ENCODE measurements around the gene TMEM123. TPM values are rescaled to one million over a fixed set of nuclear protein-coding genes. Genes with fewer than 3 reads are reported as not detected.

The TMEM123 gene
- total and polyA plus RNA-seq, 2 of the 13 experiments (the other 11 are each of a cell fraction or from before 2014, with no cell fraction given): 365 to 2,761 TPM

- TF ChIP-seq KDM5A (IDR thresholded peaks at IDR 0.05; ENCODE audit: borderline replicate concordance, low read length): no peak
- TF ChIP-seq ZNF354B (CRISPR knock-in tag; IDR thresholded peaks at IDR 0.05): no peak
- no peak for TF ChIP-seq ZNF577 (CRISPR knock-in tag; IDR thresholded peaks at IDR 0.05; ENCODE audit: borderline replicate concordance, low read depth)
- TF ChIP-seq, protein P1, sequence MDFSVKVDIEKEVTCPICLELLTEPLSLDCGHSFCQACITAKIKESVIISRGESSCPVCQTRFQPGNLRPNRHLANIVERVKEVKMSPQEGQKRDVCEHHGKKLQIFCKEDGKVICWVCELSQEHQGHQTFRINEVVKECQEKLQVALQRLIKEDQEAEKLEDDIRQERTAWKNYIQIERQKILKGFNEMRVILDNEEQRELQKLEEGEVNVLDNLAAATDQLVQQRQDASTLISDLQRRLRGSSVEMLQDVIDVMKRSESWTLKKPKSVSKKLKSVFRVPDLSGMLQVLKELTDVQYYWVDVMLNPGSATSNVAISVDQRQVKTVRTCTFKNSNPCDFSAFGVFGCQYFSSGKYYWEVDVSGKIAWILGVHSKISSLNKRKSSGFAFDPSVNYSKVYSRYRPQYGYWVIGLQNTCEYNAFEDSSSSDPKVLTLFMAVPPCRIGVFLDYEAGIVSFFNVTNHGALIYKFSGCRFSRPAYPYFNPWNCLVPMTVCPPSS (IDR thresholded peaks at IDR 0.05): no peak
- peak; percentile 41; the same call in 1 of the 2 replicates for TF ChIP-seq TGIF2 (CRISPR knock-in tag; IDR thresholded peaks at IDR 0.05)
- TF ChIP-seq NR2F1 (CRISPR knock-in tag; IDR thresholded peaks at IDR 0.05): no peak
- TF ChIP-seq GLI4 (CRISPR knock-in tag; IDR thresholded peaks at IDR 0.05; ENCODE audit: borderline replicate concordance): no peak
- TF ChIP-seq, protein P2, sequence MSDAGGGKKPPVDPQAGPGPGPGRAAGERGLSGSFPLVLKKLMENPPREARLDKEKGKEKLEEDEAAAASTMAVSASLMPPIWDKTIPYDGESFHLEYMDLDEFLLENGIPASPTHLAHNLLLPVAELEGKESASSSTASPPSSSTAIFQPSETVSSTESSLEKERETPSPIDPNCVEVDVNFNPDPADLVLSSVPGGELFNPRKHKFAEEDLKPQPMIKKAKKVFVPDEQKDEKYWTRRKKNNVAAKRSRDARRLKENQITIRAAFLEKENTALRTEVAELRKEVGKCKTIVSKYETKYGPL (CRISPR knock-in tag; IDR thresholded peaks at IDR 0.05): no peak
- TF ChIP-seq KAT8 (CRISPR knock-in tag; IDR thresholded peaks at IDR 0.05): peak; percentile 66
- no peak for TF ChIP-seq CERS6 (CRISPR knock-in tag; IDR thresholded peaks at IDR 0.05)
- TF ChIP-seq AHDC1 (CRISPR knock-in tag; IDR thresholded peaks at IDR 0.05; ENCODE audit: borderline replicate concordance): peak; percentile 91; the same call in 1 of the 2 replicates
- TF ChIP-seq, protein P3, sequence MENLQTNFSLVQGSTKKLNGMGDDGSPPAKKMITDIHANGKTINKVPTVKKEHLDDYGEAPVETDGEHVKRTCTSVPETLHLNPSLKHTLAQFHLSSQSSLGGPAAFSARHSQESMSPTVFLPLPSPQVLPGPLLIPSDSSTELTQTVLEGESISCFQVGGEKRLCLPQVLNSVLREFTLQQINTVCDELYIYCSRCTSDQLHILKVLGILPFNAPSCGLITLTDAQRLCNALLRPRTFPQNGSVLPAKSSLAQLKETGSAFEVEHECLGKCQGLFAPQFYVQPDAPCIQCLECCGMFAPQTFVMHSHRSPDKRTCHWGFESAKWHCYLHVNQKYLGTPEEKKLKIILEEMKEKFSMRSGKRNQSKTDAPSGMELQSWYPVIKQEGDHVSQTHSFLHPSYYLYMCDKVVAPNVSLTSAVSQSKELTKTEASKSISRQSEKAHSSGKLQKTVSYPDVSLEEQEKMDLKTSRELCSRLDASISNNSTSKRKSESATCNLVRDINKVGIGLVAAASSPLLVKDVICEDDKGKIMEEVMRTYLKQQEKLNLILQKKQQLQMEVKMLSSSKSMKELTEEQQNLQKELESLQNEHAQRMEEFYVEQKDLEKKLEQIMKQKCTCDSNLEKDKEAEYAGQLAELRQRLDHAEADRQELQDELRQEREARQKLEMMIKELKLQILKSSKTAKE (CRISPR knock-in tag; IDR thresholded peaks at IDR 0.05; ENCODE audit: borderline replicate concordance): no peak
- 0 out of 2 replicates have a peak, but pooled peaks have one; percentile 30 for TF ChIP-seq ZBTB38 (CRISPR knock-in tag; IDR thresholded peaks at IDR 0.05)
- TF ChIP-seq NPAS2 (CRISPR knock-in tag; IDR thresholded peaks at IDR 0.05; ENCODE audit: borderline replicate concordance): no peak
- 0 out of 2 replicates have a peak, but pooled peaks have one; percentile 29 for TF ChIP-seq ZNF549 (CRISPR knock-in tag; IDR thresholded peaks at IDR 0.05)
- no peak for TF ChIP-seq ZSCAN21 (CRISPR knock-in tag; IDR thresholded peaks at IDR 0.05; ENCODE audit: borderline replicate concordance)
- no peak for TF ChIP-seq WIZ (CRISPR knock-in tag; IDR thresholded peaks at IDR 0.05)
Observed at GRCh38 chr11:102476812-102477211, 24.2 kb upstream of the TMEM123 start (continued).

Measured in HepG2 (cell line).